GM18517 (cell line): ENCODE data around the gene FANCI.

Experiments
- ATAC-seq: cut with Tn5 transposase; IDR thresholded peaks from one replicate; pipeline ENCODE4 v1.9.1; 2021; ENCODE audit warnings: mild to moderate bottlenecking, moderate library complexity; ENCODE audit not compliant: unreplicated experiment

The FANCI gene

GRCh38 chr15:89243691-89244573, at the start of gene FANCI:
Gene FANCI (plus strand): TSS chr15:89243979. CDS start chr15:89247648, 3,669 bp downstream.
- ATAC-seq, result peak; percentile 94

- ATAC-seq, result no peak
Observed at GRCh38 chr15:89194608-89195007, 49.2 kb upstream of the FANCI start.

GRCh38 chr15:89195836-89196235, 47.9 kb upstream of the FANCI start:
- no peak for ATAC-seq

GRCh38 chr15:89196241-89196640, 47.5 kb upstream of the FANCI start:
- no peak for ATAC-seq

GRCh38 chr15:89196994-89197393, 46.8 kb upstream of the FANCI start:
- ATAC-seq, result no peak

- no peak for ATAC-seq
Observed at GRCh38 chr15:89197503-89197971, 46.2 kb upstream of the FANCI start.

GRCh38 chr15:89198196-89198595, 45.6 kb upstream of the FANCI start:
- ATAC-seq, result no peak

GRCh38 chr15:89198934-89199333, 44.8 kb upstream of the FANCI start:
- ATAC-seq, result no peak

GRCh38 chr15:89199746-89200145, 44.0 kb upstream of the FANCI start:
- ATAC-seq, result no peak

- no peak for ATAC-seq
Observed at GRCh38 chr15:89200182-89200581, 43.6 kb upstream of the FANCI start.

- ATAC-seq, result no peak
Observed at GRCh38 chr15:89201465-89202005, 42.2 kb upstream of the FANCI start.

GRCh38 chr15:89203705-89204273, 40.0 kb upstream of the FANCI start:
- ATAC-seq, result no peak

- no peak for ATAC-seq
Observed at GRCh38 chr15:89205991-89206585, 37.7 kb upstream of the FANCI start.

- peak; percentile 49 for ATAC-seq
Observed at GRCh38 chr15:89206908-89207331, 36.9 kb upstream of the FANCI start.

GRCh38 chr15:89208256-89208655, 35.5 kb upstream of the FANCI start:
- no peak for ATAC-seq

GRCh38 chr15:89209057-89209456, 34.7 kb upstream of the FANCI start:
- no peak for ATAC-seq

GRCh38 chr15:89211678-89212170, 32.1 kb upstream of the FANCI start:
- no peak for ATAC-seq

- ATAC-seq, result no peak
Observed at GRCh38 chr15:89215627-89216026, 28.2 kb upstream of the FANCI start.

GRCh38 chr15:89217031-89217430, 26.7 kb upstream of the FANCI start:
- no peak for ATAC-seq

- ATAC-seq, result no peak
Observed at GRCh38 chr15:89217686-89218376, 25.9 kb upstream of the FANCI start.

- ATAC-seq, result no peak
Observed at GRCh38 chr15:89218531-89218930, 25.2 kb upstream of the FANCI start.
